ENCODE measurements around the gene MYH11. TPM values are rescaled to one million over a fixed set of nuclear protein-coding genes. Genes with fewer than 3 reads are reported as not detected.

MYH11 gene
- total RNA-seq, 6 experiments from 2014 or later: 1.5 to 3.9 (median 2.7) TPM

DNA sequence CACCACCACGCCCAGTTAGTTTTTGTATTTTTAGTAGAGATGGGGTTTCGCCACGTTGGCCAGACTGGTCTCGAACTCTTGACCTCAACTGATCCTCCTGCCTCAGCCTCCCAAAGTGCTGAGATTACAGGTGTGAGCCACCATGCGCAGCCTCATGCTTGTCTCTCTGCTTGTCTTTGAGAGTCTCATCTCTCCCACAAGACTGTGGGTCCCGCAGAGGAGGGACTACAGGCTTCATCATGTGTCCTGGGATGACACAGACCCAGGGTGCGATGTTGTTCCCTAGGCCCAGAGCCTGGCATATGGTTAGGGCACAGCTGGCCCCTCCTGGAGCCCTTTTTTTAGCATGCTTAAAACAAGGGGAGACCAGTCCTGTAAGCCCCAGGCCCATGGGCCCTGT is 104.9 kb downstream of the MYH11 start:
- intact Hi-C loops (cut with DNase I): no loop called here
- no peak overlapping the region for H3K27ac ChIP-seq
- no peaks in the 10 kb centered on the region for H3K36me3 ChIP-seq
- 58% methylated on average over 5 of the region's 7 CpGs for WGBS (ENCODE audit: insufficient coverage, low coverage, low lambda C conversion rate, missing lambda C conversion rate)
- H3K9me3 ChIP-seq: no peaks in the 10 kb centered on the region
- ATAC-seq (no peak), DNase-seq (peak in 1 of 3 donors; percentile 11)
- H3K4me3 ChIP-seq: no peak overlapping the region
- TF ChIP-seq, protein P1, sequence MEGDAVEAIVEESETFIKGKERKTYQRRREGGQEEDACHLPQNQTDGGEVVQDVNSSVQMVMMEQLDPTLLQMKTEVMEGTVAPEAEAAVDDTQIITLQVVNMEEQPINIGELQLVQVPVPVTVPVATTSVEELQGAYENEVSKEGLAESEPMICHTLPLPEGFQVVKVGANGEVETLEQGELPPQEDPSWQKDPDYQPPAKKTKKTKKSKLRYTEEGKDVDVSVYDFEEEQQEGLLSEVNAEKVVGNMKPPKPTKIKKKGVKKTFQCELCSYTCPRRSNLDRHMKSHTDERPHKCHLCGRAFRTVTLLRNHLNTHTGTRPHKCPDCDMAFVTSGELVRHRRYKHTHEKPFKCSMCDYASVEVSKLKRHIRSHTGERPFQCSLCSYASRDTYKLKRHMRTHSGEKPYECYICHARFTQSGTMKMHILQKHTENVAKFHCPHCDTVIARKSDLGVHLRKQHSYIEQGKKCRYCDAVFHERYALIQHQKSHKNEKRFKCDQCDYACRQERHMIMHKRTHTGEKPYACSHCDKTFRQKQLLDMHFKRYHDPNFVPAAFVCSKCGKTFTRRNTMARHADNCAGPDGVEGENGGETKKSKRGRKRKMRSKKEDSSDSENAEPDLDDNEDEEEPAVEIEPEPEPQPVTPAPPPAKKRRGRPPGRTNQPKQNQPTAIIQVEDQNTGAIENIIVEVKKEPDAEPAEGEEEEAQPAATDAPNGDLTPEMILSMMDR (IDR thresholded peaks at IDR 0.05): no peak
- TF ChIP-seq POLR2A (IDR thresholded peaks at IDR 0.05): no peak
- no peaks in the 10 kb centered on the region for H3K27me3 ChIP-seq
- no peaks in the 10 kb centered on the region for H3K4me1 ChIP-seq

- intact Hi-C loops (cut with DNase I): no loop called here
- TF ChIP-seq, protein P1 (IDR thresholded peaks at IDR 0.05): no peak
- no peak for TF ChIP-seq POLR2A (IDR thresholded peaks at IDR 0.05)
- WGBS (ENCODE audit: insufficient coverage, low coverage, low lambda C conversion rate, missing lambda C conversion rate): 0% methylated on average over 1 of the region's 18 CpGs
- H3K4me1 ChIP-seq: no peaks in the 10 kb centered on the region
- no peak overlapping the region for H3K4me3 ChIP-seq
- H3K9me3 ChIP-seq: no peaks in the 10 kb centered on the region
- no peak overlapping the region for H3K27ac ChIP-seq
- ATAC-seq: peak in 1 of 4 donors; percentile 8
- DNase-seq: no peak
- H3K36me3 ChIP-seq: no peaks in the 10 kb centered on the region
- no peaks in the 10 kb centered on the region for H3K27me3 ChIP-seq
Observed at GRCh38 chr16:15749985-15750384, 106.8 kb downstream of the MYH11 start.

- DNase-seq (no peak), ATAC-seq (no peak)
- H3K4me1 ChIP-seq: no peaks in the 10 kb centered on the region
- H3K9me3 ChIP-seq: no peaks in the 10 kb centered on the region
- 56% methylated on average over 2 of the region's 2 CpGs for WGBS (ENCODE audit: insufficient coverage, low coverage, low lambda C conversion rate, missing lambda C conversion rate)
- H3K36me3 ChIP-seq: no peaks in the 10 kb centered on the region
- intact Hi-C loops (cut with DNase I): no loop called here
- H3K27me3 ChIP-seq: no peaks in the 10 kb centered on the region
- H3K27ac ChIP-seq: no peak overlapping the region
- TF ChIP-seq, protein P1 (IDR thresholded peaks at IDR 0.05): no peak
- no peak for TF ChIP-seq POLR2A (IDR thresholded peaks at IDR 0.05)
- no peak overlapping the region for H3K4me3 ChIP-seq
Observed at GRCh38 chr16:15749371-15749770, 107.5 kb downstream of the MYH11 start.

DNA sequence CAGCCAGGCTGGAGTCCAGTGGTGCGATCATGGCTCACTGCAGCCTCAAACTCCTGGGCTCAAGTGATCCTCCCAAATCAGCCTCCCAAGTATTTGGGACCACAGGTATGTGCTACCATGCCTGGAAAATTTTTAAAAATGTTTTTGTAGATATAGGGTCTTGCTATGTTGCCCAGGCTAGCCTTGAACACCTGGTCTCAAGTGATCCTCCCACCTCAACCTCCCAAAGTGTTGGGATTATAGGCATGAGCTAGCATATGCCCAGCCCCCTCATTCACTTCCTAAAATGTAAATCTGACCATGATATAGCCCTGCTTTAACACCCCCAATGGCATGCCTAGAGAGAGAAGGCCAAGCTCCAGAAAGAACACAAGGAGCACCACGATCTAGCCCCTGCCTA is 108.2 kb downstream of the MYH11 start:
- TF ChIP-seq, protein P1 (IDR thresholded peaks at IDR 0.05): no peak
- Histone ChIP-seq H3K27me3 (no peaks in the 10 kb centered on the region), H3K4me1 (no peaks in the 10 kb centered on the region), H3K4me3 (no peak overlapping the region), H3K27ac (no peak overlapping the region), H3K9me3 (no peaks in the 10 kb centered on the region), H3K36me3 (no peaks in the 10 kb centered on the region)
- WGBS (ENCODE audit: insufficient coverage, low coverage, low lambda C conversion rate, missing lambda C conversion rate): 85% methylated on average over 2 of the region's 2 CpGs
- no peak for DNase-seq
- ATAC-seq: no peak
- intact Hi-C loops (cut with DNase I): no loop called here

DNA sequence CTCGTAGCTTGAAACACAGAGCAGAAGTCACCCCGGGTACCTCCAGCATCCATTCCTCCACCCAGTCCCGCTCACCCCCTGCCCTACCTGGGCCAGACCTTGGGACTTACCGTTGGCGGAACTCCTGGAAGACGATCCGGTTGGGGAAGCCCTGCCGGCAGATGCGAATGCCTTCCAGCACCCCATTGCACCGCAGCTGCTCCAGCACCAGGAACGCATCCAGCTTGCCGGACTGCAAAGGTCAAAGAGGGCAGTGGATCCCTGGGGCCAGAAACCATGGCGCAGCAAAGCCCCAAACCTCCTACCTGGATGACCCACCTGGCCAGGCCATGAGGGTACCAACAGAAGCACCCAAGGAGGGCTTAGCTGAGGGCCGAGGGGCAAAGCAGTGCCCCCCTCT is 108.9 kb downstream of the MYH11 start:
- H3K4me3 ChIP-seq: no peak overlapping the region
- intact Hi-C loops (cut with DNase I): no loop called here
- no peaks in the 10 kb centered on the region for H3K9me3 ChIP-seq
- no peaks in the 10 kb centered on the region for H3K36me3 ChIP-seq
- no peak for ATAC-seq
- TF ChIP-seq, protein P1 (IDR thresholded peaks at IDR 0.05): no peak
- TF ChIP-seq POLR2A (IDR thresholded peaks at IDR 0.05): no peak
- H3K4me1 ChIP-seq: no peaks in the 10 kb centered on the region
- no CpG with 5 or more reads among the region's 14 CpGs for WGBS (ENCODE audit: insufficient coverage, low coverage, low lambda C conversion rate, missing lambda C conversion rate)
- no peak overlapping the region for H3K27ac ChIP-seq
- no peaks in the 10 kb centered on the region for H3K27me3 ChIP-seq
- no peak for DNase-seq
